Nephron progenitor cell (in vitro differentiated cells): ENCODE data around the gene INS.

Experiments used
- DNase-seq: peaks from one replicate; pipeline ENCODE4 v3.0.0; 2021
- H3K27ac Mint-ChIP-seq: 2 replicates; pipeline ENCODE4 v1.8.0; 2021; ENCODE audit warnings: mild to moderate bottlenecking, moderate library complexity, mixed read lengths
- H3K27me3 Mint-ChIP-seq: 2 replicates; pipeline ENCODE4 v1.8.0; 2021; ENCODE audit warnings: mild to moderate bottlenecking, low read depth, mixed read lengths; ENCODE audit not compliant: poor library complexity
- H3K36me3 Mint-ChIP-seq: 2 replicates; pipeline ENCODE4 v1.8.0; 2021; ENCODE audit warnings: low read depth, mixed read lengths
- H3K4me1 Mint-ChIP-seq: 2 replicates; pipeline ENCODE4 v1.8.0; 2021; ENCODE audit warnings: mixed read lengths
- H3K4me3 Mint-ChIP-seq: 2 replicates; pipeline ENCODE4 v1.8.0; 2021; ENCODE audit warnings: mild to moderate bottlenecking, moderate library complexity, mixed read lengths
- H3K9me3 Mint-ChIP-seq: 2 replicates; pipeline ENCODE4 v1.8.0; 2021; ENCODE audit warnings: mild to moderate bottlenecking, moderate library complexity, mixed read lengths
- TF ChIP-seq, protein P1 (sequence below): fragments of 200-600 bp; sonication (generic); IDR thresholded peaks from 2 replicates; pipeline ENCODE4 v1.5.0; 2021; ENCODE audit warnings: antibody characterized with exemption

INS gene

DNA sequence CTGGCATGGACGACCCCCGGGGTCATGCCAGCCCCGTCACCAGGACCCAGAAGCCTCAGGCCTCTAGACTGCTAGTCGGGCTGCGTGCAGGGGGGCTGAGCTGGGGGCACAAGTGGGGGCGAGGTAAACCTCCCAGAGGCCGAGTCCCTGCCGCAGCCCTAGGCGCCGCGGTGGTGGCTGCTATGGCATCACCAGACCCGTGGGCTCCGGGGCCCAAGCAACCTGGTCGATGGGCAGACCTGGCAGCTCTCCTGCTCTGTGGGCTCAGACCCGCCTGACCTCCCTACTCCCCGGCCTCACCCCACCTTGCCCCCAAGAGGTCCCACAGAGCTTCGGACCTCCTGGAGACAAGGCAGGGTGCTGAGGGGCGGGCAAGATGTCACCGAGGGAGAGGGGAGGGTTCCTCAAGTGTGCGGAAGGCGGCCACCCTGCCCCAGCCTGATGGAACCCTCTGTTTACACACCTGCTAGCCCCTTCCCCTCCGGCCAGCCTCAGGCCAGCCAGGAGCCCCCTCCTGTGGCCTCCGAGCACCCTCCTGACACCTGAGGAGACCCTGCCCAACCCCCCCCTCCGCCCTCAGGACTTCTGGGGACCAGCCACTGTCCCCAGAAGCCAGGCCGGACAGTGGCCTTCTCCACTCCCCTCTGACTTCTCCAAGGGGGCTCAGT lies 31.2 kb downstream of the INS start:
- peaks cover 30% of the 10 kb centered on the region for H3K36me3 Mint-ChIP-seq
- peak overlapping the region; percentile 48 for H3K27ac Mint-ChIP-seq
- TF ChIP-seq, protein P1, sequence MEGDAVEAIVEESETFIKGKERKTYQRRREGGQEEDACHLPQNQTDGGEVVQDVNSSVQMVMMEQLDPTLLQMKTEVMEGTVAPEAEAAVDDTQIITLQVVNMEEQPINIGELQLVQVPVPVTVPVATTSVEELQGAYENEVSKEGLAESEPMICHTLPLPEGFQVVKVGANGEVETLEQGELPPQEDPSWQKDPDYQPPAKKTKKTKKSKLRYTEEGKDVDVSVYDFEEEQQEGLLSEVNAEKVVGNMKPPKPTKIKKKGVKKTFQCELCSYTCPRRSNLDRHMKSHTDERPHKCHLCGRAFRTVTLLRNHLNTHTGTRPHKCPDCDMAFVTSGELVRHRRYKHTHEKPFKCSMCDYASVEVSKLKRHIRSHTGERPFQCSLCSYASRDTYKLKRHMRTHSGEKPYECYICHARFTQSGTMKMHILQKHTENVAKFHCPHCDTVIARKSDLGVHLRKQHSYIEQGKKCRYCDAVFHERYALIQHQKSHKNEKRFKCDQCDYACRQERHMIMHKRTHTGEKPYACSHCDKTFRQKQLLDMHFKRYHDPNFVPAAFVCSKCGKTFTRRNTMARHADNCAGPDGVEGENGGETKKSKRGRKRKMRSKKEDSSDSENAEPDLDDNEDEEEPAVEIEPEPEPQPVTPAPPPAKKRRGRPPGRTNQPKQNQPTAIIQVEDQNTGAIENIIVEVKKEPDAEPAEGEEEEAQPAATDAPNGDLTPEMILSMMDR = no peak
- no peak overlapping the region for H3K4me3 Mint-ChIP-seq
- no peak for DNase-seq
- H3K4me1 Mint-ChIP-seq = peaks cover 50% of the 10 kb centered on the region
- H3K9me3 Mint-ChIP-seq = no peaks in the 10 kb centered on the region
- H3K27me3 Mint-ChIP-seq = peaks cover 33% of the 10 kb centered on the region

- Mint-ChIP-seq H3K27ac (peak overlapping the region; percentile 15), H3K4me1 (peaks cover 44% of the 10 kb centered on the region), H3K36me3 (peaks cover 28% of the 10 kb centered on the region), H3K9me3 (no peaks in the 10 kb centered on the region), H3K4me3 (no peak overlapping the region), H3K27me3 (peaks cover 34% of the 10 kb centered on the region)
- no peak for DNase-seq
- TF ChIP-seq, protein P1 = no peak
Observed at GRCh38 chr11:2129308-2129698, 31.7 kb downstream of the INS start.

DNA sequence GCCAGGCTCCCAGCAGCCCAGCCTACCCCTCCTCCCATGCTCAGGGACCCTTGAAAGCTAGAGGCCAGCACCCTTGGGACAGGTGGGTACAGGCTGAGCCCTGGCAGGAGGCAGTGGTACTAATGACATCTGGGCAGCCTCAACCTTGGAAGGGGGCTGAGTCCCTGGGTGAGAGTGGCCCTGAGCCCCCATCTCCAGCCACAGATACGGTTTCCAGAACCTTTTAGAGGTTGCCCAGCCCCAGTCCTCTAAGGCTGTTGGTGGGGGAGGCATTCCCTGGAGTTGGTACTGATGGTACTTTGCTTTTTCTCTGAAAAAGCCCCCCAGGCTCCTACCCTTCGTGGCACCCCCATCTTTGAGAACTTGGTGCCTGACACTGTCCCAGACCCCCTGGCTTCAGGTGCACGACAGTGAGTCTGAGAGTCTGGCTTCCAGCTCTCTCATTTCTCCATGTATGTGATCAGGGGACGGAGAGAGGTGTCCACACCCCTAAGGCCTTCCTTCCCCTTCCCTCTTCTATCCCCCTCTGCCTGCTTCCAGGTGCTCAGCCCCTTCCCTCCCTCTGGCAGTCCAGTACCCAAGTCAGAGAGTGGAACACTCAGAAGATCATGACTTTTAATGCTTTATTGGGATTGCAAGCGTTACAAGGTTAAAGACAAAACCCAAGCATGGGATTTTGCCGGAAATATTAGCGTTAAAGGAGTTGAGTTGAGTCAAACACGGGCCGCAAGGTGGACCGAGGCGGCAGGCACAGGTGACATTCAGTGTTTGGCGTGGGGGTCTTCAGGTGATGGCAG lies 32.3 kb downstream of the INS start:
- H3K27ac Mint-ChIP-seq = peak overlapping the region; percentile 15
- no peaks in the 10 kb centered on the region for H3K9me3 Mint-ChIP-seq
- H3K4me1 Mint-ChIP-seq = peaks cover 41% of the 10 kb centered on the region
- TF ChIP-seq, protein P1 = no peak
- no peak for DNase-seq
- H3K4me3 Mint-ChIP-seq = no peak overlapping the region
- H3K27me3 Mint-ChIP-seq = peaks cover 35% of the 10 kb centered on the region
- peaks cover 28% of the 10 kb centered on the region for H3K36me3 Mint-ChIP-seq

- Mint-ChIP-seq H3K9me3 (no peaks in the 10 kb centered on the region), H3K4me1 (peaks cover 36% of the 10 kb centered on the region), H3K27ac (no peak overlapping the region), H3K36me3 (peaks cover 24% of the 10 kb centered on the region), H3K4me3 (no peak overlapping the region), H3K27me3 (peaks cover 32% of the 10 kb centered on the region)
- TF ChIP-seq, protein P1 = no peak
- DNase-seq = no peak
Observed at GRCh38 chr11:2128130-2128510, 32.9 kb downstream of the INS start.

DNA sequence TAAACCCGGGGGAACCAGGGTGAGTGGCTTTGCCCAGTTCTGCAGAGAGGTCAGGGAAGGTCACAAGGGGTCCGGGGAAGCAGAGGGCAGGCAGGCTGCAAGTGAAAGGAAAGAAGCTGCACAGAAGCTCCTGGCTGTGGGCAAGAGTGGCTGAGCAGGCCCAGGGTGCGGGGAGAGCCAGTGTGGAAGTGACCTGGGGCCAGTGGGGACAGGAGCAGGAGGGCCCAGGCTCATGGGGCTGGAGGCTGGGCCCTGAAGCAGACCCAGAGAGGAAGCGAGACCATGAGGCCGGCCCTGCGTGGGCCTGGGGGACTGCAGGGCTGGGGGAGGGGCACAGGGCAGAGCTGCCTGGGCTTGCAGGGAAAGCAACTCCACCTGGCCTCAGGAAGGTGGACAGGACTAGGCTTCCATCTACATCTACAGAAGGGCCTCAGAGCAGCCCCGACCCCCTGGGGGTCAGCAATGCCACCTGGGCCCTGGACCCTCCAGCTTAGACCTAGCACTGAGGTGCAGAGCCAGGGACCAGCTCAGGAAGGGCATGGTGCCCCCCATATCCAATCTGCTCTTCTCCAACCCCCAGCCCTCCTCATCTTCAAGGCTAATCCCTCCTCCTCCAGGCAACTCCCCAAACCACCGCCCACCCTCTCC lies 33.4 kb downstream of the INS start:
- Mint-ChIP-seq H3K4me3 (no peak overlapping the region), H3K36me3 (peaks cover 19% of the 10 kb centered on the region), H3K9me3 (no peaks in the 10 kb centered on the region), H3K27ac (peak overlapping the region; percentile 63), H3K4me1 (peaks cover 30% of the 10 kb centered on the region), H3K27me3 (peaks cover 31% of the 10 kb centered on the region)
- no peak for DNase-seq
- TF ChIP-seq, protein P1 = no peak
